GM12878 (cell line): ENCODE data around the gene STON2. TPM values are rescaled to one million over a fixed set of nuclear protein-coding genes. Genes with fewer than 3 reads are reported as not detected.

Experiments used
- ATAC-seq: fragments of 200-7000 bp; cut with Tn5 transposase; 3 replicates; pipeline ENCODE4 v1.9.1; 2020; ENCODE audit warnings: mild to moderate bottlenecking, moderate library complexity
- BruUV-seq: library from RNA; stranded (reverse); fragments of 400-500 nt; replicated peaks from 2 replicates; lab custom pipeline; 2021; lab: Mats Ljungman, UMichigan
- CTCF ChIA-PET: fragments of 300-600 bp; sonication (Branson Sonifier 250); formaldehyde crosslinking; extraction: SDS; loops from one replicate; lab custom pipeline; 2021; ENCODE audit warnings: inconsistent platforms; lab: Yijun Ruan, JAX
- POLR2A ChIA-PET: fragments of 350-600 bp; formaldehyde crosslinking; extraction: SDS; loops from one replicate; lab custom pipeline; 2021; ENCODE audit warnings: inconsistent platforms; lab: Charles Lee
- RAD21 ChIA-PET: fragments of 300-600 bp; sonication (Branson Sonifier 250); formaldehyde crosslinking; loops from one replicate; lab custom pipeline; 2023; ENCODE audit warnings: antibody characterized with exemption; ENCODE audit not compliant: unreplicated experiment; lab: Charles Lee
- SMC1A ChIA-PET: fragments of 300-600 bp; sonication (Branson Sonifier 250); formaldehyde crosslinking; loops from one replicate; lab custom pipeline; 2023; ENCODE audit not compliant: unreplicated experiment, uncharacterized antibody; lab: Charles Lee
- DNase-seq: peaks from one replicate; pipeline ENCODE4 v3.0.0-alpha.2; 2011; ENCODE audit warnings: low read depth, low spot score
- FAIRE-seq: peaks from 3 replicates; lab custom pipeline; 2011; peaks lifted over from hg19 to GRCh38; lab: Jason Lieb, UNC
- H2AFZ ChIP-seq: 2 replicates; pipeline ENCODE4 v1.6.0; 2011; ENCODE audit warnings: low read depth, low read length, control low read depth; ENCODE audit not compliant: control insufficient read depth
- H3K27ac ChIP-seq: 2 replicates; pipeline ENCODE4 v1.5.1; 2011; ENCODE audit warnings: control low read depth; ENCODE audit not compliant: control insufficient read depth, insufficient read depth
- H3K27me3 ChIP-seq, 2 experiments: replicated peaks in 1 of 2; 2 replicates each; pipeline versions ENCODE4 v1.6.0 to v1.6.1; 2011; ENCODE audit warnings: low read length in 1 of 2; ENCODE audit not compliant: control insufficient read depth in 2 of 2, insufficient read depth in 2 of 2
- H3K36me3 ChIP-seq, 2 experiments: 2 replicates each; pipeline ENCODE4 v1.5.1; 2011; ENCODE audit warnings: low read length in 1 of 2; ENCODE audit not compliant: control insufficient read depth in 2 of 2, insufficient read depth in 2 of 2
- H3K4me1 ChIP-seq: 2 replicates; pipeline ENCODE4 v1.6.1; 2011; ENCODE audit warnings: mild to moderate bottlenecking, low read length, moderate library complexity, mixed read lengths; ENCODE audit not compliant: control insufficient read depth, insufficient read depth
- H3K4me2 ChIP-seq: 2 replicates; pipeline ENCODE4 v1.6.0; 2011; ENCODE audit warnings: control low read depth; ENCODE audit not compliant: control insufficient read depth, insufficient read depth
- H3K4me3 ChIP-seq: fragments of 200-600 bp; sonication (generic); 2 replicates; pipeline ENCODE4 v1.5.1; 2016
- H3K79me2 ChIP-seq: 2 replicates; pipeline ENCODE4 v1.6.0; 2011; ENCODE audit warnings: low read length; ENCODE audit not compliant: control insufficient read depth, insufficient read depth
- H3K9ac ChIP-seq: 2 replicates; pipeline ENCODE4 v1.8.0; 2011; ENCODE audit warnings: low read length, control low read depth, mixed read lengths; ENCODE audit not compliant: control insufficient read depth, insufficient read depth
- H3K9me3 ChIP-seq: replicated peaks from 3 replicates; pipeline ENCODE4 v1.5.1; 2011; ENCODE audit warnings: mild to moderate bottlenecking, low read length; ENCODE audit not compliant: control insufficient read depth, insufficient read depth
- H4K20me1 ChIP-seq: 2 replicates; pipeline ENCODE4 v1.6.0; 2011; ENCODE audit not compliant: control insufficient read depth, insufficient read depth
- FOS ChIP-seq: IDR thresholded peaks from 3 replicates; pipeline ENCODE4 v1.6.1; 2011; ENCODE audit warnings: borderline replicate concordance; ENCODE audit not compliant: insufficient read length; ENCODE audit errors: extremely low read depth
- HCFC1 ChIP-seq: fragments of 150-350 bp; IDR thresholded peaks from 2 replicates; pipeline ENCODE4 v1.6.1; 2014; ENCODE audit warnings: low read length
- IKZF1 ChIP-seq: fragments of 450-650 bp; conservative IDR thresholded peaks from 2 replicates; pipeline ENCODE4 v1.6.1; 2017; ENCODE audit warnings: antibody characterized with exemption, mild to moderate bottlenecking
- NRF1 ChIP-seq: conservative IDR thresholded peaks from 2 replicates; pipeline ENCODE4 v1.6.1; 2011; ENCODE audit warnings: mild to moderate bottlenecking, low read depth, low read length, improper control_type of control experiment
- POLR2A ChIP-seq: IDR thresholded peaks from 2 replicates; pipeline ENCODE4 v1.6.1; 2011; ENCODE audit warnings: low read depth, mild to moderate bottlenecking, low read length
- RB1 ChIP-seq: fragments of 450-650 bp; formaldehyde crosslinking; IDR thresholded peaks from 2 replicates; pipeline ENCODE4 v1.6.1; 2017; ENCODE audit warnings: mild to moderate bottlenecking, borderline replicate concordance
- RELA ChIP-seq: fragments of 450-650 bp; IDR thresholded peaks from 2 replicates; pipeline ENCODE4 v1.8.0; 2014; ENCODE audit warnings: borderline replicate concordance; ENCODE audit not compliant: partially characterized antibody
- SRF ChIP-seq, 2 experiments: IDR thresholded peaks; 2 replicates each; pipeline ENCODE4 v1.6.1; 2011; ENCODE audit warnings: low read depth in 2 of 2, low read length in 2 of 2, mild to moderate bottlenecking in 1 of 2, moderate library complexity in 1 of 2
- WRNIP1 ChIP-seq: IDR thresholded peaks from 2 replicates; pipeline ENCODE4 v1.6.1; 2011; ENCODE audit warnings: low read depth, low read length, improper control_type of control experiment, borderline replicate concordance
- WGBS: methylation state at CpG from one replicate; pipeline ENCODE4 v1.1.6; 2016; ENCODE audit warnings: low lambda C conversion rate; ENCODE audit not compliant: insufficient replicate concordance, insufficient coverage; ENCODE audit errors: missing lambda C conversion rate; 5-methylcytosine and 5-hydroxymethylcytosine counted together
- in situ Hi-C: fragments of 300-500 bp; cut with MboI; formaldehyde crosslinking; loops from 9 replicates; pipeline ENCODE4 v1.14.3; 2018; ENCODE audit warnings: mixed read lengths
- intact Hi-C: fragments of 100-400 bp; cut with micrococcal nuclease; formaldehyde crosslinking; loops from one replicate; pipeline ENCODE4 v1.14.2; 2022; ENCODE audit not compliant: unreplicated experiment
- polyA plus RNA-seq, 11 experiments: library from polyadenylated mRNA; depleted of rRNA in 4 of 11; unstranded in 6 of 11; stranded (reverse) in 5 of 11; fragments of >200 nt; fragmentation: Nextera tagmentation in 4 of 11; fragmentation: Illumina TruSeq in 1 of 11; extraction: Ambion mirVana in 4 of 11; extraction: Trizol in 1 of 11; gene quantifications; 1 replicate in 1 of 11; 2 replicates in 10 of 11; pipeline versions ENCODE4 v1.2.1 to v1.2.3, GENCODE V29; 2011 to 2016; ENCODE audit warnings: inconsistent platforms in 2 of 11, missing spikeins in 2 of 11, low read depth in 1 of 11
- total RNA-seq, 4 experiments: library from RNA; depleted of rRNA in 3 of 4; stranded (reverse); fragments of >200 nt in 3 of 4; fragmentation: Illumina TruSeq in 1 of 4; extraction: Trizol in 1 of 4; gene quantifications; 2 replicates each; pipeline versions ENCODE4 v1.2.1 to v1.2.3, GENCODE V29; 2013 to 2021
- TF ChIP-seq, protein P1 (sequence below): IDR thresholded peaks from 2 replicates; pipeline ENCODE4 v1.6.1; 2011; ENCODE audit warnings: low read depth, mild to moderate bottlenecking, low read length, moderate library complexity, borderline replicate concordance; ENCODE audit errors: extremely low read depth
- TF ChIP-seq, protein P2 (sequence below): fragments of 450-650 bp; IDR thresholded peaks from 2 replicates; pipeline ENCODE4 v1.6.1; 2018; ENCODE audit warnings: borderline replicate concordance, mild to moderate bottlenecking; ENCODE audit not compliant: partially characterized antibody
- TF ChIP-seq, protein P3 (sequence below): IDR thresholded peaks from 2 replicates; pipeline ENCODE4 v1.6.1; 2012; ENCODE audit warnings: low read depth, low read length, improper control_type of control experiment
- TF ChIP-seq, protein P4 (sequence below): fragments of 450-650 bp; IDR thresholded peaks from 2 replicates; pipeline ENCODE4 v1.6.1; 2017; ENCODE audit warnings: borderline replicate concordance

Gene STON2
- total and polyA plus RNA-seq, 10 of the 15 experiments (the other 5 are each of a cell fraction or from before 2014, with no cell fraction given): 0.03 to 0.13 (median 0.03) TPM; not detected in 7

DNA sequence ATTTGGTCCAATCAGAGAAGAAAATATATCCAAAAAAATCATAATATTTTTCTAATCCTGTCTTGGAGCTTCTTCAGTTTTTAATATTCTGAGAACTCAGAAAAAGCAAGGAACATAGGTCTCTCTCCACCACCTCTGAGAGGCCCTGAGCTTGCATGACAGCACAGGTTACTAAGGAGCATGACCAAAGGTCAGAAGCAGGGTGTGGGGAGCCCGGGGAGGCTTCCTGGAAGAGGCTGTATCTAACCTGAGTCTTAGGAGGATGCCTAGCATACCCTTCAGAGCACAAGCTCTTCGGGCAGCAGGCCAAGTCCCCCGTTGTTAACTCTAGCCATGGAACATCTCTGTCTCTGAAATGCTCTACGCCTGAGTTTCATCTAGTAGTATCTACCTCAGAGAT, 15.7 kb upstream of the STON2 start:
- Histone ChIP-seq H4K20me1 (no peaks in the 10 kb centered on the region), H3K27me3 (no peaks in the 10 kb centered on the region; a peak in 1 of 4 replicates), H3K4me2 (no peak overlapping the region), H3K9me3 (no peaks in the 10 kb centered on the region), H3K36me3 (no peaks in the 10 kb centered on the region), H2AFZ (no peak overlapping the region), H3K27ac (no peak overlapping the region), H3K4me1 (no peaks in the 10 kb centered on the region), H3K9ac (no peak overlapping the region), H3K79me2 (no peaks in the 10 kb centered on the region), H3K4me3 (no peak overlapping the region)
- no peak for TF ChIP-seq POLR2A
- whole genome bisulfite sequencing: 35% methylated on average over 4 of the region's 4 CpGs
- POLR2A ChIA-PET: no interaction called here
- CTCF ChIA-PET: interaction anchor here (1.0 kb wide), 1 partner anchor 13 kb away, joined by 3 read pairs; no protein-coding TSS in a partner anchor
- RAD21 ChIA-PET: no interaction called here
- SMC1A ChIA-PET: no interaction called here
- no peak for ATAC-seq
- BruUV-seq: no TSS peak
- no peak for FAIRE-seq
- intact Hi-C loops (no loop called here), in situ Hi-C loops (no loop called here)
- DNase-seq: no peak

DNA sequence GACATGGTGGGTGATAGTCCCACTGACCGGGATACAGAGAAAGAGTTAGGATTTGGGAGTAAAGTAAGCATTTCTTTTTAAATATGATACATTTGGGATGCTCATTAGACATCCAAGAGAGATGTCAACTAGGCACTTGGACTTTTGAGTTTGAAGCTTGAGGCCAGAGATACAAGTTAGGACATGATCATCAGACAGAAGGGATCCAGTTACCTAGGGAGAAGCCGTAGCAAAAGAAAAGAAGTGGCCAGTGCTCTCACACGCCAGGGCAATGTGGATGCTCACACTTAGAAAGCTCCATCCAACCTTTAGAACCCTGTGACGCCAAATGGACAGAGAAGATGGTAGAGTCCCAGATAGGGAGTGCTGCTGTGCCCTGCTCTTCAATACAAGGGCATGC, 14.0 kb upstream of the STON2 start:
- Histone ChIP-seq H3K36me3 (no peaks in the 10 kb centered on the region), H4K20me1 (no peaks in the 10 kb centered on the region), H3K79me2 (no peaks in the 10 kb centered on the region), H3K4me2 (no peak overlapping the region), H3K4me3 (no peak overlapping the region), H3K9ac (no peak overlapping the region), H3K27ac (no peak overlapping the region), H3K4me1 (no peaks in the 10 kb centered on the region), H2AFZ (no peak overlapping the region), H3K9me3 (no peaks in the 10 kb centered on the region), H3K27me3 (0 out of 4 replicates have a peak, but pooled peaks cover 0 to 4% of the 10 kb centered on the region in 2 experiments)
- SMC1A ChIA-PET: no interaction called here
- BruUV-seq: no TSS peak
- intact Hi-C loops (no loop called here), in situ Hi-C loops (no loop called here)
- 22% methylated on average over 4 of the region's 4 CpGs for WGBS
- POLR2A ChIA-PET: no interaction called here
- no peak for ATAC-seq
- CTCF ChIA-PET: no interaction called here
- RAD21 ChIA-PET: no interaction called here
- DNase-seq: no peak
- FAIRE-seq: no peak
- TF ChIP-seq, protein P1, sequence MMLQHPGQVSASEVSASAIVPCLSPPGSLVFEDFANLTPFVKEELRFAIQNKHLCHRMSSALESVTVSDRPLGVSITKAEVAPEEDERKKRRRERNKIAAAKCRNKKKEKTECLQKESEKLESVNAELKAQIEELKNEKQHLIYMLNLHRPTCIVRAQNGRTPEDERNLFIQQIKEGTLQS: no peak
- no peak for TF ChIP-seq WRNIP1
- no peak for TF ChIP-seq RELA
- TF ChIP-seq NRF1: no peak
- no peak for TF ChIP-seq HCFC1
- TF ChIP-seq RB1: no peak
- TF ChIP-seq SRF (IDR thresholded peaks at IDR 0.05; ENCODE audit: low read depth in 2 of 2, low read length in 2 of 2): no peak
- TF ChIP-seq FOS: no peak
- TF ChIP-seq, protein P2, sequence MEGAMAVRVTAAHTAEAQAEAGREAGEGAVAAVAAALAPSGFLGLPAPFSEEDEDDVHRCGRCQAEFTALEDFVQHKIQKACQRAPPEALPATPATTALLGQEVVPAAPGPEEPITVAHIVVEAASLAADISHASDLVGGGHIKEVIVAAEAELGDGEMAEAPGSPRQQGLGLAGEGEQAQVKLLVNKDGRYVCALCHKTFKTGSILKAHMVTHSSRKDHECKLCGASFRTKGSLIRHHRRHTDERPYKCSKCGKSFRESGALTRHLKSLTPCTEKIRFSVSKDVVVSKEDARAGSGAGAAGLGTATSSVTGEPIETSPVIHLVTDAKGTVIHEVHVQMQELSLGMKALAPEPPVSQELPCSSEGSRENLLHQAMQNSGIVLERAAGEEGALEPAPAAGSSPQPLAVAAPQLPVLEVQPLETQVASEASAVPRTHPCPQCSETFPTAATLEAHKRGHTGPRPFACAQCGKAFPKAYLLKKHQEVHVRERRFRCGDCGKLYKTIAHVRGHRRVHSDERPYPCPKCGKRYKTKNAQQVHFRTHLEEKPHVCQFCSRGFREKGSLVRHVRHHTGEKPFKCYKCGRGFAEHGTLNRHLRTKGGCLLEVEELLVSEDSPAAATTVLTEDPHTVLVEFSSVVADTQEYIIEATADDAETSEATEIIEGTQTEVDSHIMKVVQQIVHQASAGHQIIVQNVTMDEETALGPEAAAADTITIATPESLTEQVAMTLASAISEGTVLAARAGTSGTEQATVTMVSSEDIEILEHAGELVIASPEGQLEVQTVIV: no peak
- TF ChIP-seq, protein P3, sequence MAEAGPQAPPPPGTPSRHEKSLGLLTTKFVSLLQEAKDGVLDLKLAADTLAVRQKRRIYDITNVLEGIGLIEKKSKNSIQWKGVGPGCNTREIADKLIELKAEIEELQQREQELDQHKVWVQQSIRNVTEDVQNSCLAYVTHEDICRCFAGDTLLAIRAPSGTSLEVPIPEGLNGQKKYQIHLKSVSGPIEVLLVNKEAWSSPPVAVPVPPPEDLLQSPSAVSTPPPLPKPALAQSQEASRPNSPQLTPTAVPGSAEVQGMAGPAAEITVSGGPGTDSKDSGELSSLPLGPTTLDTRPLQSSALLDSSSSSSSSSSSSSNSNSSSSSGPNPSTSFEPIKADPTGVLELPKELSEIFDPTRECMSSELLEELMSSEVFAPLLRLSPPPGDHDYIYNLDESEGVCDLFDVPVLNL: no peak
- TF ChIP-seq, protein P4, sequence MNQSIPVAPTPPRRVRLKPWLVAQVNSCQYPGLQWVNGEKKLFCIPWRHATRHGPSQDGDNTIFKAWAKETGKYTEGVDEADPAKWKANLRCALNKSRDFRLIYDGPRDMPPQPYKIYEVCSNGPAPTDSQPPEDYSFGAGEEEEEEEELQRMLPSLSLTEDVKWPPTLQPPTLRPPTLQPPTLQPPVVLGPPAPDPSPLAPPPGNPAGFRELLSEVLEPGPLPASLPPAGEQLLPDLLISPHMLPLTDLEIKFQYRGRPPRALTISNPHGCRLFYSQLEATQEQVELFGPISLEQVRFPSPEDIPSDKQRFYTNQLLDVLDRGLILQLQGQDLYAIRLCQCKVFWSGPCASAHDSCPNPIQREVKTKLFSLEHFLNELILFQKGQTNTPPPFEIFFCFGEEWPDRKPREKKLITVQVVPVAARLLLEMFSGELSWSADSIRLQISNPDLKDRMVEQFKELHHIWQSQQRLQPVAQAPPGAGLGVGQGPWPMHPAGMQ: no peak
- no peak for TF ChIP-seq IKZF1
